Ovary (tissue), 3 donors: ENCODE data around the gene TSFM.

Experiments
- CTCF ChIP-seq, 3 donors: fragments of 450-650 bp in 2 of 3; fragments of 200-600 bp in 1 of 3; IDR thresholded peaks; one replicate each; pipeline versions ENCODE4 v1.5.1 to v1.8.0; 2016 to 2022; ENCODE audit warnings: antibody characterized with exemption in 3 of 3, mild to moderate bottlenecking in 1 of 3
- EP300 ChIP-seq: sonication (generic); formaldehyde crosslinking; IDR thresholded peaks from one replicate; pipeline ENCODE4 v1.6.1; 2017; ENCODE audit warnings: antibody characterized with exemption
- POLR2A ChIP-seq: fragments of 450-650 bp; IDR thresholded peaks from one replicate; pipeline ENCODE4 v1.6.1; 2017; ENCODE audit warnings: antibody characterized with exemption, mild to moderate bottlenecking, moderate library complexity
- donor health status: DM: no; HTN: no; CAD: no.

- TF ChIP-seq EP300: no peak
- no peak for TF ChIP-seq CTCF (IDR thresholded peaks at IDR 0.05)
- TF ChIP-seq POLR2A: no peak
These were observed 58.9 kb downstream of the TSFM start for GRCh38 chr12:57841445-57841844.
